IPS DF 6.9 (cell line): ENCODE data around the gene PCK1.

Experiments used
- DNase-seq: peaks from one replicate; pipeline ENCODE4 v3.0.0-alpha.2; 2013; ENCODE audit warnings: low read depth, low spot score
- H3K27ac ChIP-seq: one replicate; pipeline ENCODE4 v1.5.1; 2013; ENCODE audit warnings: low read length, control low read depth
- H3K27me3 ChIP-seq: 2 replicates; pipeline ENCODE4 v1.6.1; 2013; ENCODE audit warnings: mild to moderate bottlenecking, low read length; ENCODE audit not compliant: control insufficient read depth, insufficient read depth
- H3K36me3 ChIP-seq: 2 replicates; pipeline ENCODE4 v1.6.1; 2013; ENCODE audit warnings: low read length; ENCODE audit not compliant: control insufficient read depth, insufficient read depth
- H3K4me1 ChIP-seq: 2 replicates; pipeline ENCODE4 v1.6.1; 2013; ENCODE audit warnings: low read length; ENCODE audit not compliant: control insufficient read depth, insufficient read depth
- H3K4me3 ChIP-seq: 2 replicates; pipeline ENCODE4 v1.5.1; 2013; ENCODE audit warnings: mild to moderate bottlenecking, low read length
- H3K9me3 ChIP-seq: 2 replicates; pipeline ENCODE4 v1.6.1; 2013; ENCODE audit warnings: low read length, inconsistent platforms; ENCODE audit not compliant: control insufficient read depth, insufficient read depth
- WGBS: extraction: QIAGEN DNeasy Blood & Tissue Kit; methylation state at CpG from one replicate; pipeline ENCODE4 v1.1.7; 2013; ENCODE audit warnings: mixed read lengths, missing lambda C conversion rate; ENCODE audit not compliant: insufficient read length, insufficient coverage; 5-methylcytosine and 5-hydroxymethylcytosine counted together

PCK1 gene

DNA sequence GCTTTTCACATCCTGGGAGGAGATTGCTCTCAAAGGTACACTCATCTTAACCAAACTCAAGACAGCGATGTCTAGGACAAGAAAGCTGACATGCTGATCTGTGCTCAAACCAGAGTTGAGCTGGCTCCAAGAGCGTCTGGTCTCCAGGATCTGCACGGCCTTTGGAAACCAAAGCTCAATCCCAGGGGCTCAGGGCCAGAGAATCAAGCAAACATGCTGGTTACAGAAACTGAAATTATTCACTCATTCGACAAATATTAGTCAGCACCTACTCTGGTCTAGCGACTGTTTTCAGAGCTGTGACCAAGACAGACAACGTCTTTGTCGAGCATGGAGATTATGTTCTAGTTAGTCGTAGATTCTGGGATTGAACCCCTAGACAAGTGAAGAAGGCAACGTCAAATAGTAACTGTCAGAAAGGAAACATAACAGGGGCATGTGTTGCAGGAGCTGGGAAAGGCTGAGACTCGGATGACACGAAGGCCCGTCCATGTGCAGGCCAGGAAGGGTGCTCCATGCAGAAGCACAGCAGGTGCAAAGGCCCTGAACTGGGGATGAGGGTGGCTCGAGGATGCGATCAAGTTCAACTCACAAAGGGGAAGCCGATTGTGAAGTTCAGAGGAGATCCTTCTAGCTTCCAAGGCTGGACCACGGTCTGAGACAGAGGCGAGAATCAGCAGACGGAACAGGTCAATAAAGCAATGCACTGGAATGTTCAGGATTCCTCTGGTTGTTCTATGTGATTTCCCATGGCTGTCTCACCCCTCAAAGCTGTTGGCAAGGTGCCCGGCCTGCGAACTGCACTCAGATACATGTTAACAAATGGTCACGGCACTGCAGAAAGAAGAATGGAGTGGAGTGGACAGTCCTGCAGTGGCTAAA is 12.5 kb upstream of the PCK1 start:
- no CpG with 5 or more reads among the region's 21 CpGs for WGBS
- H3K36me3 ChIP-seq = no peaks in the 10 kb centered on the region
- no peaks in the 10 kb centered on the region for H3K27me3 ChIP-seq
- no peak overlapping the region for H3K27ac ChIP-seq
- DNase-seq = no peak
- H3K4me1 ChIP-seq = 0 out of 2 replicates have a peak, but pooled peaks cover 1% of the 10 kb centered on the region
- no peak overlapping the region for H3K4me3 ChIP-seq
- H3K9me3 ChIP-seq = no peaks in the 10 kb centered on the region

DNA sequence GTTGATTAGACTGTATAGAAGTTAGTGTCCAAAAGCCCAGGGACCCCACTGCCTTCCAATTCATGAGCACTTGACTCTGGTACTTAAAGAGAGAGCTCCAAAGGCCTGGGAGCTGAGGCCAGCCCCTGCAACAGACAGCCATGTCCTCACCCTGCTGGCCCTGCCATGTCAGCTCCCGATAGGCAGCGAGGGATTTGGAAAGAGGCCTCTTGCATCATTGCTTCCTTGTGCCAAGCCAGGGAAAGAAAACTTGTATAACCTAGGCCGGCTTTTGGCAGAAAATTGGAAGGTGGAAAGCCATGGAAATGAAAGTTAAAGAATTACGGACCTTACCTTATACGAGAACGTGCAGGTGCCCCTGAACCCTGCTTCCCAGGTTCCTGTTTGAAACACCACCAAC is 8.4 kb upstream of the PCK1 start:
- Histone ChIP-seq H3K4me1 (no peaks in the 10 kb centered on the region), H3K4me3 (no peak overlapping the region), H3K27me3 (no peaks in the 10 kb centered on the region), H3K27ac (no peak overlapping the region), H3K36me3 (no peaks in the 10 kb centered on the region), H3K9me3 (no peaks in the 10 kb centered on the region)
- no CpG with 5 or more reads among the region's 6 CpGs for WGBS
- no peak for DNase-seq

DNA sequence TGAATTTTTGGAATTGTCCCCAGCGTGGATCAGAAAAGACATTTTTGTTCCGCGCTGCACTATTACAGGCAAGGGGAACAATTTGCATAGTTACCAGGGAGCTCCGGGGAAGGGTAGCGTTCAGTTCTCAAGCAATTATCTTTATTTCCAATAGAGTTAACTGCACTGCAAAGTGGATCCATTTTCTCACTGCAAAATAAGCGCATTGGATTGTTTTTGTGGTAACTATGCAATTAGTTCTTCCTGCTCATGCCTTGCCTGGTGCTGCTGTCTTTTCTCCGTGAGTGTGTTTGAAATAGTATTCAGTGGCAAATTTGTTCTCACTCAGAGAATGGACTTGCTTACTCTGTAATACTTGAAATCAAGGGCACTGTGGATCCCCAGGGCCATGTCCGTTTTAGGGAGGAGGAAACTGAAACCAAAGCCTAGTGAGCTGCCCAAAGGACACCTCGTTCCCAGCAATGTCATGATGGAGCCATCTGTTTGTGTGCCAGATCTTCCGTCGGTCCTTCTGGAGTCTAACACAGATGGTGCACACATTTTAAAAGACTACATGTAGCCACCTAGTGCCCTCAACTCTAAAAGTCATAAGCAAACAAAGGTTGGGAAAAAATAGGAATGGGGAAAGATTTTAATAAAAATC is 7.4 kb upstream of the PCK1 start:
- Histone ChIP-seq H3K36me3 (no peaks in the 10 kb centered on the region), H3K4me1 (no peaks in the 10 kb centered on the region), H3K4me3 (no peak overlapping the region), H3K27me3 (no peaks in the 10 kb centered on the region), H3K27ac (no peak overlapping the region), H3K9me3 (no peaks in the 10 kb centered on the region)
- no CpG with 5 or more reads among the region's 11 CpGs for WGBS
- no peak for DNase-seq

DNA sequence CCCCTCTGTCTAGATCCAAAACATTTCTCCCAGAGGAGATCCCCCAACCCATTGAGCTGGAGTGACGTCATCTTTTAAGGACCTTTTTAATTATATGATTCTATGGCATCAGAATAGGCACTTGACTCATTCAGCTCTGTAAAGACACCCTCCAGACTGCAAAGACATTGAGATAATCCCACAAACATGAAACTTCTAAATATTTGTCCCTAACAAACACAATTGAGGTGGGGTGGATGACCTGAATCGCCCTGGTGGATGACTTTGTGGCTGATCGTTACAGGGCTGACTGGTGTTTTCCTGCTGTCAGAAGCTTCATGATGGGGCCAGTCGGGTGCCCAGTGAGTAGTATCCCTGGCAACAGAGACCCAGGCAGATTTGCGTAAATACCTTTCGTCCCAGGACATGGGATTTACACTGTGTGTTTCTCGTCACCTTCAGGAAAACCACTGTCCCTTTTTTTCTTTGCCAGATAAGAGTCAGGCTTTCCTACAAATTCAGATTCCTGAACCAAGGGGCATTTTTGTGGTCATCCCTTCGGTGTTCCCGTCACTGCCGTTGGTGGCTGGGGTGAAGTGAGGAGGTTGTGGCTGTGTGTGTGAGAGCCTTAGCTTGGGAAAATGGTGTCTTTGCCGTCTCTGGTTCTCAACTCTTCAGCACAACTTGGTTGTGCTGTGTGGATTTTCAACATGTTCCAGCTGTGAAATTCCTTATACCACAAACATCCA is 5.3 kb upstream of the PCK1 start:
- no peaks in the 10 kb centered on the region for H3K36me3 ChIP-seq
- H3K27me3 ChIP-seq = no peaks in the 10 kb centered on the region
- H3K4me3 ChIP-seq = no peak overlapping the region
- WGBS = no CpG with 5 or more reads among the region's 11 CpGs
- no peaks in the 10 kb centered on the region for H3K4me1 ChIP-seq
- H3K9me3 ChIP-seq = no peaks in the 10 kb centered on the region
- no peak for DNase-seq
- no peak overlapping the region for H3K27ac ChIP-seq

DNA sequence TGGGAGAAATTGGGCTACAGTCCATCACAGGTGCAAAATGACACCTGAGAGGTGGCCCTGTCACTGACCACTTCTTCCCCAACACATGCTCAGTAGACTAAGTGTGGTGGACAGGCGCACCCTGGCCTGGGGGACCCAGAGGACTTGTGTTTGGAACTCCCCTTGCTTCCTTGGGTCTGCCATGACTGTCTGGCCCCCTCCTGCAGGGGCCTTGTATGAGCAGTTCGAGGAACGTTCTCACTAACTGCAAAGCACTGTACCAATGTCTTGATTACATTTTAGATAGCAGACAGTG is 4.0 kb upstream of the PCK1 start:
- no peak overlapping the region for H3K27ac ChIP-seq
- no peaks in the 10 kb centered on the region for H3K4me1 ChIP-seq
- no peaks in the 10 kb centered on the region for H3K36me3 ChIP-seq
- no peaks in the 10 kb centered on the region for H3K9me3 ChIP-seq
- no CpG with 5 or more reads among the region's 3 CpGs for WGBS
- no peak overlapping the region for H3K4me3 ChIP-seq
- H3K27me3 ChIP-seq = no peaks in the 10 kb centered on the region
- no peak for DNase-seq

DNA sequence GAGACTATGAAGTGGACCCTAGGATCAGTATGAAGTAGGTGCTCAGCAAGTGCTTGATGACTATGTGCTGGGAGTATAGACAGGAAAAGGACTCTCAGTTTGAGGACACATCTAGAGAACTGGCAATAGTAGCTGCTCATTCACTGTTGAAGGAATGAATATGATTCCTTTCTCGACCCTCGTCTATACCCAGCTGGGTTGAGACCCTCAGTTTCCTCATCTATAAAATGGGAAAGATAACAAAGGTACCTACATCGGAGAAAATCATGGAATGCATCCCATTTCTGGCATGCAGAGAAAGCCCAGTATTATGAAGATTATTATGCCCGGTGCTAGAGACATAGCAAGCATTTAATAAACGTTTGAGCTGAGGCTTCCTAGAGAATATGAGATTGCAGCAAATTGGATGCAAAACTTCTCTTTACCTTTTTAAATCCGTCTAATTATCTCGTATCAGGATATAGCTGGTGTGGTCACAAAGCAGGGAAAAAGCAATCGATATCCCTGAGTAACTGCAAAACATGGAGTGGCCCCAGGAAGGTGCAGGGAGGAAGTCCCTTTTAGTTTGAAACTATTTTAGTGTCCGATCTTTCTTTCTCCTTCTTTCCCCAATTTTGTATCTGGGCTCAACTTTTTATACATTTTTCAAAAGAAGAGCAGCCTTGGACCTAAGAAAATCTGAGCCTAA is 2.8 kb upstream of the PCK1 start:
- H3K27ac ChIP-seq = no peak overlapping the region
- no peaks in the 10 kb centered on the region for H3K4me1 ChIP-seq
- no peaks in the 10 kb centered on the region for H3K36me3 ChIP-seq
- WGBS = no CpG with 5 or more reads among the region's 9 CpGs
- H3K4me3 ChIP-seq = no peak overlapping the region
- H3K27me3 ChIP-seq = no peaks in the 10 kb centered on the region
- no peaks in the 10 kb centered on the region for H3K9me3 ChIP-seq
- no peak for DNase-seq

DNA sequence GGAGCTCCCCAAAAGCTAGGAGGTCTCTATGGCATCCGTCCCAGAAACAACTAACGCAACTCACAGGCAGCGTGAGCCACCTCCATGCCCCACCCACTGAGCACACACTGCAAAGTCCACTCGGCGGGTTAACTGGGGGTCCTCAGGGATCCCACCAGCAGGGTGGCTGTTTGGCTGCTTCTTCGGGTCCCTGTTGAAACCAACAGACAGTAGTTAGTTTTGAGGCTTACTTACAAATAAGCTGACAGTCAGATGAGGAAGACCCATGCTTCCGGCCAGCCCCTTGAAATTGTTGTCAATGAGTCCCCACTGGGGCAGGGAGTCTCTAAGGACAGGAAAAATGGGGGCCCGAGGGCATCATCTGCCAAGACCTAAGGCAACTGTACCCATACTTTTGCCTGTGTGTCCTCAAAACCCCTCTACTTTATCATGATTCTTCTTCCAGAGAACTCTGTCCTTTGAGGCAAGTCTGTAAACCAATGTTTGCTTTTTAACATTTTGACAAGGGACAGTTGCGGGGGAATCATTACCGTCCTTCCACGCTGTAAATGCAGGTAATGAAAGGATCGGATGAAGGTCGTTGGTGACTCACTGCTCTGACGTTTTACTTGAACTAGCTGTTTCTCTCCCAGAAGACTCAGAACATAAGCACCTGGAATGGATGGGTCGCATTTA is 2.2 kb upstream of the PCK1 start:
- no peak overlapping the region for H3K27ac ChIP-seq
- WGBS = no CpG with 5 or more reads among the region's 15 CpGs

DNA sequence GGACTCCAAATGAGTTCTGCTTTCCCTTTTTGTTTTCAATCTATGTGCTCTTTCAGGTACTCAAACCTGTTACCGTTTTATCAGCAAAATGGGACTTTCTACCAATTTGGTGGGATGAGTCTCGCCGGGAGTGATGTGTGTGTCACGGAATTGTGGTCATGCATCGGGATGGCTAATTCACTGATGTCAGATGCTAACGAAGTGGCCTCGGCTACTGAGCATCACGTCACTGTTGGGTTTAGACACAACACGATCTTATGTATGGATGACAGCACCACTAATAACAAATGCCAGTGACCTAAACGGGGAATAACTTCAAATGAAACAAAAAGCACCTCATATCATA is 1.6 kb upstream of the PCK1 start:
- Histone ChIP-seq H3K27me3 (no peaks in the 10 kb centered on the region), H3K4me3 (no peak overlapping the region), H3K9me3 (no peaks in the 10 kb centered on the region), H3K36me3 (no peaks in the 10 kb centered on the region), H3K4me1 (no peaks in the 10 kb centered on the region), H3K27ac (no peak overlapping the region)
- no peak for DNase-seq
- no CpG with 5 or more reads among the region's 10 CpGs for WGBS

More for the DNA sequence above, 2.2 kb upstream of the PCK1 start:
- Histone ChIP-seq H3K4me1 (no peaks in the 10 kb centered on the region), H3K4me3 (no peak overlapping the region), H3K9me3 (no peaks in the 10 kb centered on the region), H3K27me3 (no peaks in the 10 kb centered on the region), H3K36me3 (no peaks in the 10 kb centered on the region)
- no peak for DNase-seq

DNA sequence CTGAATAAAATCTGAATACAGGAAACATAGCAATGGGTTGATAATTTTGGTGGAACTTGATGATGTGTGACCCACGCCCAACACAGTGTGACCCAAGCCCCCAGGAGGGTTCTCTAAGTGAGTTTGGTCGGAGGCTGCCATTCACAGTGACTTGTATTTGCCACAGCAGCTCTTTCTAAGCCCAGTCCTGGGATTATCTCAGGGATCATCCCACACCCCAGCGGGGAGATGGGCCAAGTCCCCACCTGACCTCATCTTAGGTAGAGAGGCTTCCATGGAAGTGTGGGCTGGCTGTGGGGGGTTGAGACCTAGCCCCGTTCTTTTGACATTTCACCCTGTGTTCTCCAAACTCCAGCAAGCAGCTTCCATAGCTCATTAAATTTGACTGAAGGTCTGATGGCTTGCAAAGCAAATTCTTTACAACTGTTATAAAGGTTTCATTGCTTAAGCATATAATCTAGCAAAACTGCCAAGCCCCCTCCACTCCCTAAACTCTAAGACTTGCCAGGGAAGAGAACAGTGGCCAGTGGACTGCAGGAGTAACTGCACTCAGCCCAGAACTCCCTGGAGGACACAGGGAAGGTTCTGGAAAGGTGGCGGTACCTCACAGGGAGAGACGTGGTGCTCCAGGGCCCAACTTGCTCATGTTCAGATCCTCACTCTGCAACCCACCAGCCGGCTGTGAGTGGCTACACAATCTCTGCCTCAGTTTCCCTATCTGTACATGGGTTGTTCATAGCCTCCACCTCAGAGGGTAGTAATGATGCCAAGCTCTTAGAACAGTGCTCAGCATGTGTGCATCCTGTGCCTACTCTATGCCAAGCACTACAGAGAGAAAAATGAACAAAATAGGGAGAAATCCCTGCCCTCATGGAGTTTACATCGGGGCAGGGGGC is 1.0 kb upstream of the PCK1 start:
- no peaks in the 10 kb centered on the region for H3K4me1 ChIP-seq
- no peak overlapping the region for H3K27ac ChIP-seq
- no peaks in the 10 kb centered on the region for H3K9me3 ChIP-seq
- WGBS = no CpG with 5 or more reads among the region's 8 CpGs
- DNase-seq = no peak
- H3K36me3 ChIP-seq = no peaks in the 10 kb centered on the region
- H3K4me3 ChIP-seq = no peak overlapping the region
- H3K27me3 ChIP-seq = no peaks in the 10 kb centered on the region
